Thyroid gland (tissue), 4 donors: ENCODE results near the gene MAP3K1. TPM values are rescaled to one million over a fixed set of nuclear protein-coding genes. Genes with fewer than 3 reads are reported as not detected.

Experiments
- DNase-seq, 2 donors: peaks; one replicate each; pipeline ENCODE4 v3.0.0-alpha.2; 2019
- H3K27ac ChIP-seq, 3 donors: fragments of 200-600 bp; sonication (generic); 1 replicate in 2 of 3; 2 replicates in 1 of 3; pipeline ENCODE4 v1.5.1; 2016 to 2019; ENCODE audit warnings: mild to moderate bottlenecking in 1 of 3, moderate library complexity in 1 of 3
- H3K27me3 ChIP-seq: fragments of 200-600 bp; sonication (generic); one replicate; pipeline ENCODE4 v1.5.1; 2019
- H3K36me3 ChIP-seq, 2 donors: fragments of 200-600 bp; sonication (generic); one replicate each; pipeline ENCODE4 v1.5.1; 2016 to 2019
- H3K4me1 ChIP-seq, 2 donors: fragments of 200-600 bp; sonication (generic); one replicate each; pipeline ENCODE4 v1.5.1; 2017 to 2019
- H3K4me3 ChIP-seq, 3 donors: fragments of 200-600 bp; sonication (generic); replicated peaks in 1 of 3; 1 replicate in 2 of 3; 2 replicates in 1 of 3; pipeline ENCODE4 v1.5.1; 2016; ENCODE audit warnings: mild to moderate bottlenecking in 1 of 3
- H3K9me3 ChIP-seq: fragments of 200-600 bp; sonication (generic); one replicate; pipeline ENCODE4 v1.5.1; 2017
- CTCF ChIP-seq, 6 experiments: fragments of 200-600 bp in 3 of 6; fragments of 450-650 bp in 3 of 6; sonication (generic) in 3 of 6; IDR thresholded peaks; one replicate each; pipeline ENCODE4 v1.5.1; 2016 to 2019; ENCODE audit warnings: antibody characterized with exemption in 6 of 6, mild to moderate bottlenecking in 2 of 6, inconsistent platforms in 1 of 6, moderate library complexity in 1 of 6
- POLR2A ChIP-seq, 2 donors: fragments of 450-650 bp; IDR thresholded peaks; one replicate each; pipeline ENCODE4 v1.6.1; 2017; ENCODE audit warnings: antibody characterized with exemption in 2 of 2, mild to moderate bottlenecking in 2 of 2, moderate library complexity in 1 of 2
- WGBS, 2 donors: methylation state at CpG; one replicate each; pipeline ENCODE4 v1.1.5; 2017; 5-methylcytosine and 5-hydroxymethylcytosine counted together
- intact Hi-C: fragments of 100-400 bp; cut with DNase I; formaldehyde crosslinking; loops from one replicate; pipeline ENCODE4 v1.15.1; 2023
- total RNA-seq, 4 donors: library from RNA; depleted of rRNA; stranded (reverse); fragments of >200 nt; gene quantifications; one replicate each; pipeline ENCODE4 v1.2.3, GENCODE V29; 2016

Gene MAP3K1
- total RNA-seq, 4 donors from 2014 or later: 56.9 to 113 (median 66.4) TPM

GRCh38 chr5:56938858-56939257 is 123.5 kb downstream of the MAP3K1 start:
- TF ChIP-seq CTCF (IDR thresholded peaks at IDR 0.05) (no peak), POLR2A (IDR thresholded peaks at IDR 0.05) (no peak)
- no peak for DNase-seq
- no peaks in the 10 kb centered on the region for H3K9me3 ChIP-seq
- no peaks in the 10 kb centered on the region for H3K27me3 ChIP-seq
- no peaks in the 10 kb centered on the region for H3K4me1 ChIP-seq
- WGBS, 2 donors: 78 to 90% methylated on average over 1 of the region's 1 CpG
- H3K36me3 ChIP-seq: peaks cover 34 to 62% of the 10 kb centered on the region in 2 donors
- H3K27ac ChIP-seq: no peak overlapping the region
- intact Hi-C loops: no loop called here
- no peak overlapping the region for H3K4me3 ChIP-seq

GRCh38 chr5:56941981-56942380 is 126.6 kb downstream of the MAP3K1 start:
- H3K9me3 ChIP-seq: no peaks in the 10 kb centered on the region
- TF ChIP-seq POLR2A (IDR thresholded peaks at IDR 0.05) (no peak), CTCF (IDR thresholded peaks at IDR 0.05) (no peak)
- H3K36me3 ChIP-seq: peaks cover 3 to 42% of the 10 kb centered on the region in 2 donors
- 59 to 80% methylated on average over 1 of the region's 1 CpG for WGBS, 2 donors
- no peak overlapping the region for H3K27ac ChIP-seq
- H3K4me1 ChIP-seq: no peaks in the 10 kb centered on the region
- H3K27me3 ChIP-seq: no peaks in the 10 kb centered on the region
- H3K4me3 ChIP-seq: no peak overlapping the region
- intact Hi-C loops: no loop called here
- no peak for DNase-seq

Other genes starting within 250 kb of the MAP3K1 start
- gene SETD9, start 94.0 kb downstream of the MAP3K1 start, total RNA-seq: 10 to 100 TPM; 11.2 to 20.3 (median 14.3) TPM
- 10 to 100 TPM; 24.7 to 54.9 (median 29.7) TPM for gene MIER3, start 136.6 kb downstream of the MAP3K1 start, total RNA-seq